ENCODE measurements around the gene POLR2H. TPM values are rescaled to one million over a fixed set of nuclear protein-coding genes. Genes with fewer than 3 reads are reported as not detected.
A peak's percentile ranks its signal among the peaks of the same experiment; 100 is the strongest.

Gene POLR2H
- total RNA-seq, 1 donor from 2014 or later = 159 TPM

DNA sequence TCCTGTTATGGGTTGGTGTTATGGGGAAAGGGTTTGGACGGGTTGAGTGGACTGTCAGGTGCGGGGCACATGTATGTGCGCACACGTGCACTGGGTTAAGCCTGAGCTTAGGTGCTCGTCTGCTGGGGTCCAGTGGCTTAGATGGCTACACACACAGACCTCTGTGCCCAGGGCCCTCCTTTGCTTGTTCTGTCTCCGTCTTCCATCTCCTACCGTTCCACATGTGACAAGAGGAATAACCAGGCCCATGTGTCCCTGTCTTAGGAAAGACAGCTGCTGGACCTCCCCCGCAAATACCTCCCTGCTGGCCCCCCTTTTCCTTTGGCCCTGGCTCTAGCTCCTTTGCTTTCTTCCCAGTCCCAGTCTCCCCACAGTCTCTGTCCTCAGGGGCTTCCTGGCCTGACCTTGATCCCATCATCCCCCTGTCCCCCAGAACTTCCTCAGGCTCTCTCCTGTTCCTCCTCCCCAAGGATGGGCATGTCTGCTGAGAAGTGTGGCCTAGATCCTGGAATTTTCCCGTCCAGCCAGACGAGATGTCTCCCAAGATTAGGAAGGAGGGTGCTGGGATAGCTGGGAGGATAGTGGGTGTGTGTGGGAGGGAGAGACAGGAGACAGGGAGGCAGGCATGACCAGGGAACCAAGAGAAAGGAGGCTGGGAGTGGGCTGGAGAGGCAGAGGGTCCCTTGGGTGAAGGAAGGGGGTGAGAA is 17.3 kb downstream of the POLR2H start:
- H3K4me3 Mint-ChIP-seq = peak overlapping the region; percentile 69
- peaks cover 66% of the 10 kb centered on the region for H3K27me3 Mint-ChIP-seq
- no peak for DNase-seq
- intact Hi-C loops (cut with micrococcal nuclease) = no loop called here
- peaks cover 2% of the 10 kb centered on the region for H3K4me1 Mint-ChIP-seq
- no peak overlapping the region for H3K27ac Mint-ChIP-seq
- H3K36me3 Mint-ChIP-seq (ENCODE audit: low read depth) = no peaks in the 10 kb centered on the region
- no peaks in the 10 kb centered on the region for H3K9me3 Mint-ChIP-seq

DNA sequence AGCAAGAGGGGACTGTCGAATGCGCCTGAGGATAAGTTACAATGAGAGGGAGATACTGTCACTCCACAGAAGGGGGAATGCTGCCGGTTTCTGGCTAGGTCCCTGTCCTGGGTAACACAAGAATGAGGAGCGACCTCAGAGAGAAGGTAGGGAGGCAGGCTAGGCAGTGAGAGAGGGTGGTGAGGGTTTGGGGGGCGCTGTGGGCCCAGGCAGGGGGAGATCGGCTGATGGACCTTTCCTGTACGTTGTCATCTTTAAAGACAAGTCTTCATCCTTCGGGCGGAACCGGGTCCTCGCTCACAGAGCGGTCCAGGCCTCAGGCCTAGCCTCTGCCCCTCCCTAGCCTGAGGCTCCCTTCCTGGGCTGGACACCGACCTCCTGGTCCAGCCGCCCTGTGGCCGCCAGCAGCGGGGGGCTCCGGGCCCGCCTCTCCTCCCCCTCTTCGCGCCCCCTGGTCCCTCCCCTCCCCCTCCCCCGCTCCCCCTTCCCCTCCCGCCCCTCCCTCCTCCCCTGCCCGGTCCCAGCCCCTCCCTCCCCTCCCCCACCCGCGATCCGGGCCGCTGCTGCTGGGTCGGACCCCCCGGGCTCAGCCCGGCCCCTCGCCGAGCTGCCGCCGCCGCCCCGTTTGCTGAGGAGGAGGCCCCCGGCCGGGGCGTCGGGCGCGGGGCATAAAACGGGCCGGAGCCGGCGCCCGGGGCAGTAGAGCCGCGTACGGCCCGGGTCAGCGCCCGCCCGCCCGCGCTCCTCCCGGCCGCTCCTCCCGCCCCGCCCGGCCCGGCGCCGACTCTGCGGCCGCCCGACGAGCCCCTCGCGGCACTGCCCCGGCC is 18.1 kb downstream of the POLR2H start, which contains the start of gene CHRD:
CHRD (plus strand) TSS at position 697 of the 827 bp plus-strand sequence. CDS start 265 bp downstream, outside the sequence.
- Mint-ChIP-seq H3K36me3 (ENCODE audit: low read depth) (no peaks in the 10 kb centered on the region), H3K9me3 (no peaks in the 10 kb centered on the region), H3K27ac (no peak within 1 kb of the TSS), H3K4me3 (peak within 1 kb of the TSS; percentile 69), H3K27me3 (peaks cover 67% of the 10 kb centered on the region), H3K4me1 (peaks cover 2% of the 10 kb centered on the region)
- no peak for DNase-seq
- intact Hi-C loops (cut with micrococcal nuclease) = no loop called here

DNA sequence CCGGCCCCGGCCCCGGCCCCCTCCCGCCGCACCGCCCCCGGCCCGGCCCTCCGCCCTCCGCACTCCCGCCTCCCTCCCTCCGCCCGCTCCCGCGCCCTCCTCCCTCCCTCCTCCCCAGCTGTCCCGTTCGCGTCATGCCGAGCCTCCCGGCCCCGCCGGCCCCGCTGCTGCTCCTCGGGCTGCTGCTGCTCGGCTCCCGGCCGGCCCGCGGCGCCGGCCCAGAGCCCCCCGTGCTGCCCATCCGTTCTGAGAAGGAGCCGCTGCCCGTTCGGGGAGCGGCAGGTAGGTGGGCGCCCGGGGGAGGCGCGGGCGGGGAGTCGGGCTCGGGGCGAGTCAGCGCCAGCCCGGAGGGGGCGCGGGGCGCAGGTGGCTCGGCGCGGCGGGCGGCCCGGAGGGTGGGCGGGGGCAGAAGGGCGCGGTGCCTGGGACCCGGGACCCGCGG is 18.7 kb downstream of the POLR2H start:
- Mint-ChIP-seq H3K4me1 (peaks cover 2% of the 10 kb centered on the region), H3K27me3 (peaks cover 64% of the 10 kb centered on the region), H3K9me3 (no peaks in the 10 kb centered on the region), H3K4me3 (no peak overlapping the region), H3K36me3 (ENCODE audit: low read depth) (no peaks in the 10 kb centered on the region), H3K27ac (no peak overlapping the region)
- peak; percentile 72 for DNase-seq
- intact Hi-C loops (cut with micrococcal nuclease) = no loop called here

DNA sequence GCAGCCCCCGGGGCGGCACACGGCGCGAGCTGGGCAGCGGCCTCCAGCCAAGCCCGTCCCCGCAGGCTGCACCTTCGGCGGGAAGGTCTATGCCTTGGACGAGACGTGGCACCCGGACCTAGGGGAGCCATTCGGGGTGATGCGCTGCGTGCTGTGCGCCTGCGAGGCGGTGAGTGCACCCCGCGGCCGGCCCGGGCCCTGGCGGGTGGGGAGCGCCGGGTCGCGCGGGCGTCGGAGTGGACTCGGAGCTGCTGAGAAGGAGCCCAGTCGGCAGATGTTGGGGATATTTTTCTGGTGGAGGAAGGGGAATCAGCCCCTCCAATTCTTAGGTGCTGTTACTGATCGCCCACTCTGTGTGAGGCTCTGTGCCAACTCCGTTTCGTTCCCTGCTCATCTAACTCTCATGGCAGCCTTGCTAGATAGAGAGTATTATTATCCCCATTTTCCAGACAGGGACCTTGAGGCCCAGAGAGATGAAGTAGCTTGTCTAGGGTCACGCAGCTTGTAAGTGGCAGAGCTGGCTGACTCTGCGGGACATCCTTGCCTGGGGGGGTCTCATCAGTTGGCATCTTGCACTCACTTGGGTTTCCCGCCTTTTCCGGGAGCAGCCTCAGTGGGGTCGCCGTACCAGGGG is 19.2 kb downstream of the POLR2H start:
- Mint-ChIP-seq H3K36me3 (ENCODE audit: low read depth) (no peaks in the 10 kb centered on the region), H3K27me3 (peaks cover 60% of the 10 kb centered on the region), H3K9me3 (no peaks in the 10 kb centered on the region), H3K4me3 (peak overlapping the region; percentile 21), H3K4me1 (peaks cover 2% of the 10 kb centered on the region), H3K27ac (no peak overlapping the region)
- intact Hi-C loops (cut with micrococcal nuclease) = no loop called here
- DNase-seq = peak; percentile 66

DNA sequence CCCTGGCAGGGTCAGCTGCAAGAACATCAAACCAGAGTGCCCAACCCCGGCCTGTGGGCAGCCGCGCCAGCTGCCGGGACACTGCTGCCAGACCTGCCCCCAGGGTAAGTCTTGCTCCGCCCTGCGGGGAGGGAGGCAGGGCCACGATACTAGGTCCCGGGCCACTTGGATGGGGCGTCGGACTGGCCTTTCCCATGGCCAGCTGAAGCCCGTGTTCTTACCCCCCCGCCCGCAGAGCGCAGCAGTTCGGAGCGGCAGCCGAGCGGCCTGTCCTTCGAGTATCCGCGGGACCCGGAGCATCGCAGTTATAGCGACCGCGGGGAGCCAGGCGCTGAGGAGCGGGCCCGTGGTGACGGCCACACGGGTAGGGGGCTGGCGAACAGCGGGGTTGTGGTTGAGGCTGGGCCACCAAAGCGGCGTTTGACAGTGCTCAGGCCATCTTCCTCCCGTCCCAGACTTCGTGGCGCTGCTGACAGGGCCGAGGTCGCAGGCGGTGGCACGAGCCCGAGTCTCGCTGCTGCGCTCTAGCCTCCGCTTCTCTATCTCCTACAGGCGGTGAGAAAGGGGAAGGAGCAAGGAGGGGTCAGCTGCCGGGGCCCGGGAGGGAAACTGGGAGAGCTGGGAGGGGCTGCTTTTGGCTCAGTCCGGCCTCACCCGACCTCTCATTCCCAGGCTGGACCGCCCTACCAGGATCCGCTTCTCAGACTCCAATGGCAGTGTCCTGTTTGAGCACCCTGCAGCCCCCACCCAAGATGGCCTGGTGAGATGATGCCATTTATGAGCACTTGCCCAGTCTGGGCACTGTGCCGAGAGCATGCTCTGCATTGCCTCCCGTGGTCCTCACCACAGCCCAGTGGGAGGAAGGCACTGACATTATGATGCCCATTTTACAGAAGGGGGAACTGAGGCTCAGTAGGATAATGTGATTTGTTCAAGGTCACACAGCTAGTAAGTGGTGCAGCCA is 20.0 kb downstream of the POLR2H start:
- Mint-ChIP-seq H3K27ac (no peak overlapping the region), H3K9me3 (no peaks in the 10 kb centered on the region), H3K36me3 (ENCODE audit: low read depth) (no peaks in the 10 kb centered on the region), H3K4me1 (peaks cover 2% of the 10 kb centered on the region), H3K4me3 (peak overlapping the region; percentile 21), H3K27me3 (peaks cover 54% of the 10 kb centered on the region)
- DNase-seq = no peak
- intact Hi-C loops (cut with micrococcal nuclease) = no loop called here

DNA sequence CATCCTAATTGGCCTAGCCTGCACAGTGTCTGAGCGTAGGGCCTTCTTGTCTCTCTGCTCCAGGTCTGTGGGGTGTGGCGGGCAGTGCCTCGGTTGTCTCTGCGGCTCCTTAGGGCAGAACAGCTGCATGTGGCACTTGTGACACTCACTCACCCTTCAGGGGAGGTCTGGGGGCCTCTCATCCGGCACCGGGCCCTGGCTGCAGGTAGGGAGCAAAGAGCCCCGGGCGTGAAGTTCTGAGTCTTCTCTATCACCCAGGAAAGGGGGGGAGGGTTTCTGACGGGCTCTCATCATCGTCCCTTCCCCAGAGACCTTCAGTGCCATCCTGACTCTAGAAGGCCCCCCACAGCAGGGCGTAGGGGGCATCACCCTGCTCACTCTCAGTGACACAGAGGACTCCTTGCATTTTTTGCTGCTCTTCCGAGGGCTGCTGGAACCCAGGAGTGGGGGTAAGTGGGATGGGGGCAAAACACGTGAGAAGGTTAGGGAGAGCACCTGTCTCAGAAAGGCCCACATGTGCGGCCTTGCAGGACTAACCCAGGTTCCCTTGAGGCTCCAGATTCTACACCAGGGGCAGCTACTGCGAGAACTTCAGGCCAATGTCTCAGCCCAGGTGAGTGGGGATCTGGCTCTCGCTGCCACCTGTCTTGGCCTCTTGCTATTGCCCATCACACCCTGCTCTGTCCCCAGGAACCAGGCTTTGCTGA is 21.0 kb downstream of the POLR2H start:
- intact Hi-C loops (cut with micrococcal nuclease) = no loop called here

DNA sequence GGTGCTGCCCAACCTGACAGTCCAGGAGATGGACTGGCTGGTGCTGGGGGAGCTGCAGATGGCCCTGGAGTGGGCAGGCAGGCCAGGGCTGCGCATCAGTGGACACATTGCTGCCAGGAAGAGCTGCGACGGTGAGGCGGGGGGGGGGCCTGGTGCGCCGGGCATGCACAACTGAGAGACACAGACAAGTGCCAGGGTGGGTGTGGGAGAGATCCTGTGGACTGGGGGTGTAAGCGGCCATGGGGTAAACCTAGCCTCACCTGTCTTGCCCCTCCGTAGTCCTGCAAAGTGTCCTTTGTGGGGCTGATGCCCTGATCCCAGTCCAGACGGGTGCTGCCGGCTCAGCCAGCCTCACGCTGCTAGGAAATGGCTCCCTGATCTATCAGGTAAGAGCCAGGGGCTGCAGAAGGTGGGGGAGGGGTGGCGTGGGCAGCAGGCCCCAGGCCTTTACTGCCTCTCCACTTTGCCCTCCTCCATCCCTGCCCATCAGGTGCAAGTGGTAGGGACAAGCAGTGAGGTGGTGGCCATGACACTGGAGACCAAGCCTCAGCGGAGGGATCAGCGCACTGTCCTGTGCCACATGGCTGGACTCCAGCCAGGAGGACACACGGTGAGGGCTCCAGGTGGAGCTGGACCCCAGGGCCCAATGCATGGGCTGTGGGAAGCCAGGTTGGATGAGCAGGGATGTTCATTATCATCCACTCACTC is 21.7 kb downstream of the POLR2H start:
- Mint-ChIP-seq H3K27ac (no peak overlapping the region), H3K4me1 (peaks cover 2% of the 10 kb centered on the region), H3K9me3 (no peaks in the 10 kb centered on the region), H3K27me3 (peaks cover 41% of the 10 kb centered on the region), H3K4me3 (no peak overlapping the region), H3K36me3 (ENCODE audit: low read depth) (no peaks in the 10 kb centered on the region)
- no peak for DNase-seq
- intact Hi-C loops (cut with micrococcal nuclease) = no loop called here

More for the DNA sequence above, 21.0 kb downstream of the POLR2H start:
- DNase-seq = no peak
- Mint-ChIP-seq H3K36me3 (ENCODE audit: low read depth) (no peaks in the 10 kb centered on the region), H3K4me3 (no peak overlapping the region), H3K9me3 (no peaks in the 10 kb centered on the region), H3K4me1 (peaks cover 2% of the 10 kb centered on the region), H3K27ac (no peak overlapping the region), H3K27me3 (peaks cover 47% of the 10 kb centered on the region)

DNA sequence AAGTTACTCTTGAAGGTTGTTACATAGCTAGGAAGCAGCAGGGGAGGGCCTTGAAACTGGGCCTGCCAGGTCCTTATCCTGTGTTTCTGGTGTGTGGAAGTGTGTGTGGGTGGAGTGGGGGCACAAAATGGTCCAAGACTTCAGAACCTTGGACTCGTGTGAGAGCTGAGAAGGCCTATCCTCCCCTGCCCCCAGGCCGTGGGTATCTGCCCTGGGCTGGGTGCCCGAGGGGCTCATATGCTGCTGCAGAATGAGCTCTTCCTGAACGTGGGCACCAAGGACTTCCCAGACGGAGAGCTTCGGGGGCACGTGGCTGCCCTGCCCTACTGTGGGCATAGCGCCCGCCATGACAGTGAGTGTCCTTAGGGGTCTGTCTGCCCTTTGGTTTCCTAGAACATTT is 22.8 kb downstream of the POLR2H start:
- Mint-ChIP-seq H3K27me3 (peaks cover 31% of the 10 kb centered on the region), H3K4me3 (no peak overlapping the region), H3K27ac (no peak overlapping the region), H3K36me3 (ENCODE audit: low read depth) (no peaks in the 10 kb centered on the region), H3K9me3 (no peaks in the 10 kb centered on the region), H3K4me1 (peaks cover 2% of the 10 kb centered on the region)
- no peak for DNase-seq
- intact Hi-C loops (cut with micrococcal nuclease) = no loop called here

DNA sequence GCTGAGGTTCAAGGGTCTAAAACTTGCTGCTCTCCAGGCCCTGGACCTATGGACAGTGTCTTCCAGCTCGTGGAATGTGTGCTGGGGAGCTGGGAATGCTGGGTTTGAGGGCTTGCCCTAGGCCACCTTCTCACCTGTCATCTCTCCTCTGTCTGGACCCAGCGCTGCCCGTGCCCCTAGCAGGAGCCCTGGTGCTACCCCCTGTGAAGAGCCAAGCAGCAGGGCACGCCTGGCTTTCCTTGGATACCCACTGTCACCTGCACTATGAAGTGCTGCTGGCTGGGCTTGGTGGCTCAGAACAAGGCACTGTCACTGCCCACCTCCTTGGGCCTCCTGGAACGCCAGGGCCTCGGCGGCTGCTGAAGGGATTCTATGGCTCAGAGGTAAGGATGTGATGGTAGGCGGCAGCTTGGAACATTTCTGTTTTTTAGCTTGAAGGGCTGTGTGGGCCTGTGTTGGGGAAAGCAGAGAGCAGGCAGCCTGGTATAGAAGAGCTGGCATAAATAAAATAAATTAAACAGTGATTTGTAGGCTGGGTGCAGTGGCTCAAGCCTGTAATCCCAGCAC is 23.4 kb downstream of the POLR2H start:
- H3K4me3 Mint-ChIP-seq = no peak overlapping the region
- no peaks in the 10 kb centered on the region for H3K9me3 Mint-ChIP-seq
- no peak overlapping the region for H3K27ac Mint-ChIP-seq
- no peaks in the 10 kb centered on the region for H3K36me3 Mint-ChIP-seq (ENCODE audit: low read depth)
- DNase-seq = no peak
- intact Hi-C loops (cut with micrococcal nuclease) = no loop called here
- peaks cover 2% of the 10 kb centered on the region for H3K4me1 Mint-ChIP-seq
- peaks cover 35% of the 10 kb centered on the region for H3K27me3 Mint-ChIP-seq

DNA sequence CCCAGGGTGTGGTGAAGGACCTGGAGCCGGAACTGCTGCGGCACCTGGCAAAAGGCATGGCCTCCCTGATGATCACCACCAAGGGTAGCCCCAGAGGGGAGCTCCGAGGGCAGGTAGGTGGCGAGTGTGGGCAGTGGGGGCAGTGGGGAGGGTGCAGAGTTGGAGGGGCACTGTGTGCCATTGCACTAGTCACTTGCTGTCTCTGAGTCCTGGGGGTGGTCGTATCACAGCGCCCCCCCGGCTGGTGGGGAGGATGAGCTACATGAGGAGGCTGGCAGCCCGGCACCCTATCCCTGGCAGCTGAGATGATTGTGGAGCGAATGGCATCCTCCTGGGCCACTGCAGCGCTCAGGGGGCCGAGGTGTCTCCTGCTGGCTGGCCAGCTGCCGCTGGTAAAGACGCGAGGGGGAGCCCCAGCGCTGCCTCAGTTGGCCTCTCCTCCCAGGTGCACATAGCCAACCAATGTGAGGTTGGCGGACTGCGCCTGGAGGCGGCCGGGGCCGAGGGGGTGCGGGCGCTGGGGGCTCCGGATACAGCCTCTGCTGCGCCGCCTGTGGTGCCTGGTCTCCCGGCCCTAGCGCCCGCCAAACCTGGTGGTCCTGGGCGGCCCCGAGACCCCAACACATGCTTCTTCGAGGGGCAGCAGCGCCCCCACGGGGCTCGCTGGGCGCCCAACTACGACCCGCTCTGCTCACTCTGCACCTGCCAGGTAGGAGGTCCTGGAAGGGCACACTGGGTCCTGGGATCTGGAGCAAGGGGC is 24.7 kb downstream of the POLR2H start:
- Mint-ChIP-seq H3K27ac (no peak overlapping the region), H3K4me1 (no peaks in the 10 kb centered on the region), H3K27me3 (peaks cover 38% of the 10 kb centered on the region), H3K9me3 (no peaks in the 10 kb centered on the region), H3K4me3 (no peak overlapping the region), H3K36me3 (ENCODE audit: low read depth) (no peaks in the 10 kb centered on the region)
- intact Hi-C loops (cut with micrococcal nuclease) = no loop called here
- DNase-seq = no peak

DNA sequence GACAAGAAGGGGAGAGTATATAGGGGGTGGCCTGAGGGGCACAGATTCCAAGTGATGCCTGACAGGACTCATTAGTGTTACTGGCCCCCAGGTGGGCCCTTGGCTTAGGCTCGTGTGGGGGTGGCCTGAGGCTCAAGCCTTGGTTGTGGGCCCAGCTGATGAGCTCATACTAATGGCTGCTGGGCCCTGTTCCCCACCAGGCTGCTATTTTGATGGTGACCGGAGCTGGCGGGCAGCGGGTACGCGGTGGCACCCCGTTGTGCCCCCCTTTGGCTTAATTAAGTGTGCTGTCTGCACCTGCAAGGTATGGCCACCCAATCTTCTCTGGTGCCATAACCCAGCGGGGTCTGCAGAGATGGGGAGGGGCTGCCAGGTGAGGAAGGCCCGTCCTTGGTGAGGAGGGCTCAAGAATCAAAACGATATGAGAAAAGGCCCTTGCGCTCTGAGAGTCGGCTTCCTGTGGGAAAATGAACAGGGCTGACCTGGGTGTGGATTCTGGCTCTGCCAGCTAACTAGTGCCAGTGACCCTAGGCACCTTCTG is 25.7 kb downstream of the POLR2H start:
- Mint-ChIP-seq H3K4me3 (no peak overlapping the region), H3K27me3 (peaks cover 31% of the 10 kb centered on the region), H3K27ac (no peak overlapping the region), H3K9me3 (no peaks in the 10 kb centered on the region), H3K4me1 (no peaks in the 10 kb centered on the region), H3K36me3 (ENCODE audit: low read depth) (no peaks in the 10 kb centered on the region)
- no peak for DNase-seq
- intact Hi-C loops (cut with micrococcal nuclease) = no loop called here
